HEK293 (cell line): ENCODE results near the gene SAMD4B.
A peak's percentile ranks its signal among the peaks of the same experiment; 100 is the strongest.

ENCODE experiments used
- CTCF ChIA-PET: fragments of 350-600 bp; formaldehyde crosslinking; extraction: SDS; loops from one replicate; lab custom pipeline; 2021; ENCODE audit warnings: antibody characterized with exemption; lab: Yijun Ruan, JAX
- POLR2A ChIA-PET: fragments of 300-600 bp; formaldehyde crosslinking; extraction: SDS; loops from one replicate; lab custom pipeline; 2020; ENCODE audit warnings: antibody characterized with exemption, inconsistent platforms; lab: Yijun Ruan, JAX
- H3K27ac ChIP-seq: fragments of 200-500 bp; sonication (Bioruptor generic); 2 replicates; pipeline ENCODE4 v1.5.1; 2014; ENCODE audit warnings: low read depth, low read length, control low read depth, inconsistent platforms; ENCODE audit errors: extremely low read depth
- H3K36me3 ChIP-seq, 2 experiments: fragments of 200-500 bp in 1 of 2; sonication (Bioruptor generic) in 1 of 2; 1 replicate in 1 of 2; 2 replicates in 1 of 2; pipeline ENCODE4 v1.5.1; 2014 to 2017; ENCODE audit warnings: inconsistent platforms in 2 of 2, low read length in 2 of 2; ENCODE audit not compliant: control insufficient read depth in 2 of 2, insufficient read depth in 1 of 2
- H3K4me1 ChIP-seq: fragments of 200-500 bp; sonication (Bioruptor generic); 2 replicates; pipeline ENCODE4 v1.5.1; 2014; ENCODE audit warnings: mild to moderate bottlenecking, low read length, inconsistent platforms; ENCODE audit not compliant: control insufficient read depth, insufficient read depth
- H3K4me3 ChIP-seq: 2 replicates; pipeline ENCODE4 v1.5.1; 2011; ENCODE audit warnings: low read depth, mild to moderate bottlenecking, control low read depth, low read length, moderate library complexity
- H3K9me3 ChIP-seq: fragments of 200-500 bp; sonication (Bioruptor generic); 2 replicates; pipeline ENCODE4 v1.5.1; 2014; ENCODE audit warnings: low read depth, low read length, inconsistent platforms; ENCODE audit not compliant: control insufficient read depth, insufficient read depth
- HOXA7 ChIP-seq: sonication (generic); formaldehyde crosslinking; IDR thresholded peaks from 2 replicates; pipeline ENCODE4 v1.8.1; 2022; ENCODE audit warnings: missing genetic modification reagents, borderline replicate concordance
- KLF10 ChIP-seq: fragments of 450-650 bp; IDR thresholded peaks from 2 replicates; pipeline ENCODE4 v1.5.1; 2018; ENCODE audit warnings: missing biosample characterization, mild to moderate bottlenecking, missing genetic modification characterization
- PRDM1 ChIP-seq: fragments of 450-650 bp; formaldehyde crosslinking; IDR thresholded peaks from 2 replicates; pipeline ENCODE4; 2016; ENCODE audit warnings: missing biosample characterization, missing genetic modification characterization
- REPIN1 ChIP-seq: fragments of 450-650 bp; formaldehyde crosslinking; IDR thresholded peaks from 2 replicates; pipeline ENCODE4 v1.5.1; 2017; ENCODE audit warnings: missing biosample characterization, missing genetic modification characterization, low read depth
- SETDB1 ChIP-seq: IDR thresholded peaks from one replicate; pipeline ENCODE4 v1.6.1; 2017; ENCODE audit warnings: mild to moderate bottlenecking, low read length, moderate library complexity, mixed read lengths; ENCODE audit not compliant: insufficient read length
- SP2 ChIP-seq: fragments of 450-650 bp; formaldehyde crosslinking; IDR thresholded peaks from 2 replicates; pipeline ENCODE4 v1.5.1; 2016; ENCODE audit warnings: missing biosample characterization, missing genetic modification characterization
- YY1 ChIP-seq: fragments of 450-650 bp; formaldehyde crosslinking; IDR thresholded peaks from 2 replicates; pipeline ENCODE4 v1.5.1; 2018; ENCODE audit warnings: missing biosample characterization, missing genetic modification characterization
- ZBTB44 ChIP-seq: fragments of 450-650 bp; IDR thresholded peaks from 2 replicates; pipeline ENCODE4 v1.5.1; 2018; ENCODE audit warnings: missing biosample characterization, mild to moderate bottlenecking, missing genetic modification characterization
- ZBTB7A ChIP-seq: fragments of 450-650 bp; formaldehyde crosslinking; IDR thresholded peaks from 2 replicates; pipeline ENCODE4 v1.5.1; 2016; ENCODE audit warnings: low read depth, missing biosample characterization, missing genetic modification characterization
- ZFP41 ChIP-seq: fragments of 450-650 bp; formaldehyde crosslinking; IDR thresholded peaks from 2 replicates; pipeline ENCODE4 v1.5.1; 2016; ENCODE audit warnings: missing biosample characterization, missing genetic modification characterization, borderline replicate concordance
- ZFP69B ChIP-seq: fragments of 450-650 bp; formaldehyde crosslinking; IDR thresholded peaks from 2 replicates; pipeline ENCODE4 v1.5.1; 2016; ENCODE audit warnings: missing biosample characterization, missing genetic modification characterization
- ZNF121 ChIP-seq: fragments of 450-650 bp; formaldehyde crosslinking; IDR thresholded peaks from 2 replicates; pipeline ENCODE4 v1.5.1; 2016; ENCODE audit warnings: missing biosample characterization, missing genetic modification characterization
- ZNF157 ChIP-seq: fragments of 450-650 bp; formaldehyde crosslinking; IDR thresholded peaks from 2 replicates; pipeline ENCODE4 v1.5.1; 2016; ENCODE audit warnings: missing biosample characterization, missing genetic modification characterization
- ZNF184 ChIP-seq: fragments of 450-650 bp; IDR thresholded peaks from 2 replicates; pipeline ENCODE4 v1.5.1; 2018; ENCODE audit warnings: missing biosample characterization, mild to moderate bottlenecking, missing genetic modification characterization
- ZNF202 ChIP-seq: fragments of 450-650 bp; formaldehyde crosslinking; IDR thresholded peaks from 2 replicates; pipeline ENCODE4 v1.5.1; 2016; ENCODE audit warnings: missing biosample characterization, missing genetic modification characterization, borderline replicate concordance
- ZNF26 ChIP-seq: fragments of 450-650 bp; formaldehyde crosslinking; IDR thresholded peaks from 2 replicates; pipeline ENCODE4 v1.5.1; 2016; ENCODE audit warnings: missing biosample characterization, missing genetic modification characterization
- ZNF426 ChIP-seq: fragments of 450-650 bp; formaldehyde crosslinking; IDR thresholded peaks from 2 replicates; pipeline ENCODE4 v1.5.1; 2017; ENCODE audit warnings: missing biosample characterization, missing genetic modification characterization, mild to moderate bottlenecking, inconsistent platforms, moderate library complexity
- ZNF473 ChIP-seq: fragments of 450-650 bp; formaldehyde crosslinking; IDR thresholded peaks from 2 replicates; pipeline ENCODE4 v1.5.1; 2017; ENCODE audit warnings: missing biosample characterization, missing genetic modification characterization
- ZNF510 ChIP-seq: fragments of 450-650 bp; formaldehyde crosslinking; IDR thresholded peaks from 2 replicates; pipeline ENCODE4 v1.5.1; 2018; ENCODE audit warnings: mild to moderate bottlenecking, missing genetic modification characterization, missing biosample characterization; ENCODE audit not compliant: insufficient replicate concordance
- ZNF548 ChIP-seq: fragments of 450-650 bp; formaldehyde crosslinking; IDR thresholded peaks from 2 replicates; pipeline ENCODE4 v1.5.1; 2016; ENCODE audit warnings: missing biosample characterization, missing genetic modification characterization
- ZNF558 ChIP-seq: fragments of 450-650 bp; formaldehyde crosslinking; IDR thresholded peaks from 2 replicates; pipeline ENCODE4 v1.5.1; 2016; ENCODE audit warnings: missing biosample characterization, missing genetic modification characterization
- ZNF623 ChIP-seq: fragments of 450-650 bp; formaldehyde crosslinking; IDR thresholded peaks from 2 replicates; pipeline ENCODE4 v1.5.1; 2016; ENCODE audit warnings: missing biosample characterization, missing genetic modification characterization
- ZNF670 ChIP-seq: fragments of 450-650 bp; formaldehyde crosslinking; IDR thresholded peaks from 2 replicates; pipeline ENCODE4 v1.5.1; 2016; ENCODE audit warnings: missing biosample characterization, missing genetic modification characterization, low read depth
- ZNF777 ChIP-seq: fragments of 450-650 bp; formaldehyde crosslinking; IDR thresholded peaks from 2 replicates; pipeline ENCODE4 v1.5.1; 2017; ENCODE audit warnings: missing biosample characterization, missing genetic modification characterization, borderline replicate concordance
- ZSCAN23 ChIP-seq: fragments of 450-650 bp; formaldehyde crosslinking; IDR thresholded peaks from 2 replicates; pipeline ENCODE4 v1.5.1; 2016; ENCODE audit warnings: missing biosample characterization, missing genetic modification characterization
- ZSCAN4 ChIP-seq: fragments of 450-650 bp; formaldehyde crosslinking; IDR thresholded peaks from 2 replicates; pipeline ENCODE4 v1.5.1; 2017; ENCODE audit warnings: missing biosample characterization, missing genetic modification characterization
- TF ChIP-seq, protein P1 (sequence below): fragments of 450-650 bp; formaldehyde crosslinking; IDR thresholded peaks from 2 replicates; pipeline ENCODE4 v1.5.1; 2016; ENCODE audit warnings: missing biosample characterization, missing genetic modification characterization
- TF ChIP-seq, protein P2 (sequence below): fragments of 450-650 bp; formaldehyde crosslinking; IDR thresholded peaks from 2 replicates; pipeline ENCODE4 v1.5.1; 2017; ENCODE audit warnings: missing biosample characterization, missing genetic modification characterization
- TF ChIP-seq, protein P3 (sequence below): fragments of 450-650 bp; formaldehyde crosslinking; IDR thresholded peaks from 2 replicates; pipeline ENCODE4 v1.5.1; 2016; ENCODE audit warnings: missing biosample characterization, missing genetic modification characterization

Gene SAMD4B

DNA sequence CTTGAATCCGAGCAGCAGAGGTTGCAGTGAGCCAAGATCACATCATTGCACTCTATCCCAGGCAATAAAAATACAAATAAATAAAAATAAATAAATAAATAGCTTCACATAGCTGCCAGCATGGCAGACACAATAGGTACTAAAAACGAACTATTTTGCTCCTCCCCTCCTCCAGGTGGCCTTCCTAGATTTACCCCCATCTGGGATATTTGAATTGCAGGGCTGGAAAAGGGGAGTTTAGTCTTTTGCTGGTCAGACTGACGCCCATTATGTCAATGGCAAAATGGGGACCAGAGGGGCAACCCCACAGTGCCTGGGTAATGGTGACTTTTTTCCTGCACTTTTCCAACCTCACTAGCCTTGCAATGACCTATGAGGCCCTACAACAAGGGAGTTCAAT lies 5.7 kb upstream of the SAMD4B start:
- no peaks in the 10 kb centered on the region for H3K36me3 ChIP-seq
- peaks cover 4% of the 10 kb centered on the region for H3K4me1 ChIP-seq
- no peaks in the 10 kb centered on the region for H3K9me3 ChIP-seq
- no peak overlapping the region for H3K4me3 ChIP-seq
- TF ChIP-seq PRDM1 (tag by site-specific recombination) (no peak), ZNF510 (tag by site-specific recombination) (no peak), ZNF26 (tag by site-specific recombination) (no peak), ZFP69B (tag by site-specific recombination) (no peak), SETDB1 (no peak), ZBTB7A (tag by site-specific recombination) (no peak), ZNF777 (tag by site-specific recombination) (no peak), ZNF473 (tag by site-specific recombination) (no peak), ZNF202 (tag by site-specific recombination) (no peak), HOXA7 (no peak), ZSCAN23 (tag by site-specific recombination) (no peak), ZFP41 (tag by site-specific recombination) (no peak), KLF10 (no peak), YY1 (tag by site-specific recombination) (no peak), REPIN1 (no peak), ZNF121 (tag by site-specific recombination) (no peak)
- TF ChIP-seq, protein P1, sequence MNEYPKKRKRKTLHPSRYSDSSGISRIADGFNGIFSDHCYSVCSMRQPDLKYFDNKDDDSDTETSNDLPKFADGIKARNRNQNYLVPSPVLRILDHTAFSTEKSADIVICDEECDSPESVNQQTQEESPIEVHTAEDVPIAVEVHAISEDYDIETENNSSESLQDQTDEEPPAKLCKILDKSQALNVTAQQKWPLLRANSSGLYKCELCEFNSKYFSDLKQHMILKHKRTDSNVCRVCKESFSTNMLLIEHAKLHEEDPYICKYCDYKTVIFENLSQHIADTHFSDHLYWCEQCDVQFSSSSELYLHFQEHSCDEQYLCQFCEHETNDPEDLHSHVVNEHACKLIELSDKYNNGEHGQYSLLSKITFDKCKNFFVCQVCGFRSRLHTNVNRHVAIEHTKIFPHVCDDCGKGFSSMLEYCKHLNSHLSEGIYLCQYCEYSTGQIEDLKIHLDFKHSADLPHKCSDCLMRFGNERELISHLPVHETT (tag by site-specific recombination): no peak
- TF ChIP-seq, protein P2, sequence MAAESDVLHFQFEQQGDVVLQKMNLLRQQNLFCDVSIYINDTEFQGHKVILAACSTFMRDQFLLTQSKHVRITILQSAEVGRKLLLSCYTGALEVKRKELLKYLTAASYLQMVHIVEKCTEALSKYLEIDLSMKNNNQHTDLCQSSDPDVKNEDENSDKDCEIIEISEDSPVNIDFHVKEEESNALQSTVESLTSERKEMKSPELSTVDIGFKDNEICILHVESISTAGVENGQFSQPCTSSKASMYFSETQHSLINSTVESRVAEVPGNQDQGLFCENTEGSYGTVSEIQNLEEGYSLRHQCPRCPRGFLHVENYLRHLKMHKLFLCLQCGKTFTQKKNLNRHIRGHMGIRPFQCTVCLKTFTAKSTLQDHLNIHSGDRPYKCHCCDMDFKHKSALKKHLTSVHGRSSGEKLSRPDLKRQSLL (tag by site-specific recombination): no peak
- TF ChIP-seq, protein P3, sequence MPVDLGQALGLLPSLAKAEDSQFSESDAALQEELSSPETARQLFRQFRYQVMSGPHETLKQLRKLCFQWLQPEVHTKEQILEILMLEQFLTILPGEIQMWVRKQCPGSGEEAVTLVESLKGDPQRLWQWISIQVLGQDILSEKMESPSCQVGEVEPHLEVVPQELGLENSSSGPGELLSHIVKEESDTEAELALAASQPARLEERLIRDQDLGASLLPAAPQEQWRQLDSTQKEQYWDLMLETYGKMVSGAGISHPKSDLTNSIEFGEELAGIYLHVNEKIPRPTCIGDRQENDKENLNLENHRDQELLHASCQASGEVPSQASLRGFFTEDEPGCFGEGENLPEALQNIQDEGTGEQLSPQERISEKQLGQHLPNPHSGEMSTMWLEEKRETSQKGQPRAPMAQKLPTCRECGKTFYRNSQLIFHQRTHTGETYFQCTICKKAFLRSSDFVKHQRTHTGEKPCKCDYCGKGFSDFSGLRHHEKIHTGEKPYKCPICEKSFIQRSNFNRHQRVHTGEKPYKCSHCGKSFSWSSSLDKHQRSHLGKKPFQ (tag by site-specific recombination): no peak
- H3K27ac ChIP-seq: no peak overlapping the region
- POLR2A ChIA-PET: interaction anchor here (1.0 kb wide), 1 partner anchor 99 kb away, joined by 5 read pairs; the partner anchor contains the start of gene RPS16
- CTCF ChIA-PET: interaction anchor here (0.7 to 2.5 kb wide), 8 partner anchors 9 to 226 kb away, joined by 3 to 9 read pairs (median 4); partner anchors contain the start of genes PLEKHG2 and SYCN

- CTCF ChIA-PET: interaction anchor here (0.9 to 3.5 kb wide), 4 partner anchors 8 to 217 kb away, joined by 3 to 14 read pairs (median 4); no protein-coding TSS in a partner anchor
- Histone ChIP-seq H3K9me3 (no peaks in the 10 kb centered on the region), H3K27ac (no peak overlapping the region), H3K4me3 (no peak overlapping the region), H3K4me1 (peaks cover 19% of the 10 kb centered on the region), H3K36me3 (peaks cover 6 to 13% of the 10 kb centered on the region in 2 experiments; a peak in 2 of 3 replicates)
- POLR2A ChIA-PET: interaction anchor here (0.7 to 1.7 kb wide), 3 partner anchors 23 to 51 kb away, joined by 3 read pairs; partner anchors contain the start of genes MED29 and PAF1
- TF ChIP-seq ZFP41 (tag by site-specific recombination) (no peak), SP2 (tag by site-specific recombination) (no peak), ZNF623 (tag by site-specific recombination) (peak; percentile 62), ZNF184 (no peak), ZNF558 (no peak), ZNF670 (tag by site-specific recombination) (no peak), ZBTB44 (tag by site-specific recombination) (no peak), ZNF157 (no peak), ZSCAN4 (tag by site-specific recombination) (0 out of 2 replicates have a peak, but pooled peaks have one; percentile 50), ZNF548 (tag by site-specific recombination) (no peak), ZNF426 (tag by site-specific recombination) (no peak)
Observed at GRCh38 chr19:39339674-39340073, 2.5 kb upstream of the SAMD4B start.
